Measurements from ENCODE around the gene NTS.
A peak's percentile ranks its signal among the peaks of the same experiment; 100 is the strongest.

The NTS gene

DNA sequence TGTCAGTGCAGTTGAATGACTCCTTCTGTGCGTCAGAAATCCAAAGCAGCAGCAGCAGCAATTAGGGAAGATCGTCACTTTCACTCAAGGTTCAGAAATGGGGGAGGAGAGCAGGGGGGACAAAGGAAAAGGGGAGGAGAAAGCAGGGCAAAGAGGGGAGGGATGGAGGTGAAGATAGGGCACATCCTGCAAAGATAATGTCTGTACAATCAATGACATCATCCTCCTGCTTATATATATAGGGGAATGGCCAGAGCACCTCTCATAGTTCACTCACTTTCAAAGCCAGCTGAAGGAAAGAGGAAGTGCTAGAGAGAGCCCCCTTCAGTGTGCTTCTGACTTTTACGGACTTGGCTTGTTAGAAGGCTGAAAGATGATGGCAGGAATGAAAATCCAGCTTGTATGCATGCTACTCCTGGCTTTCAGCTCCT is at the start of gene NTS:
TSS of gene NTS (plus strand) at position 265 of the 431 bp plus-strand sequence. CDS start at position 374, 109 bp downstream.
- peak; percentile 95 for DNase-seq

DNA sequence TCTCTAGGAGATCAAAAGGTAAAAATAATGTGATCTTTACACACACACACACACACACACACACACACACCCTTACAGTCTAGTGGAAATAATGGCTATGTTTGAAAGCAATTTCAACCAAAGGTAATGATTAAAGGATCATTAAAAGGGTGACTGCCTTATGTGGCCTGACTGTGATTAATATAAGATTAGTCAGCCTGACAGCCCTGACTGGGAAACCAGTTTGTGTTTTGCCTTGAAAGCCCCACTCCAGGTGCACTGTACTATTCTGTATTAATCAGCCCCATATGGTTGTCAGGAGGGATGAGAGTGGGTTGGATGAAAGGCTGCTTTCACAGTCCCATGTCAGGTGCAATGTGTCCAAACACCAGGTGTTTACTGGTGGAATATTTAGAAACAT is 48.3 kb upstream of the NTS start:
- peak; percentile 92 for DNase-seq

GRCh38 chr12:85828576-85828975 is 45.5 kb upstream of the NTS start:
- no peak for DNase-seq

GRCh38 chr12:85829391-85829790 is 44.7 kb upstream of the NTS start:
- no peak for DNase-seq

- no peak for DNase-seq
These were observed 42.6 kb upstream of the NTS start for GRCh38 chr12:85831327-85831990.

GRCh38 chr12:85833579-85833978 is 40.5 kb upstream of the NTS start:
- no peak for DNase-seq

DNA sequence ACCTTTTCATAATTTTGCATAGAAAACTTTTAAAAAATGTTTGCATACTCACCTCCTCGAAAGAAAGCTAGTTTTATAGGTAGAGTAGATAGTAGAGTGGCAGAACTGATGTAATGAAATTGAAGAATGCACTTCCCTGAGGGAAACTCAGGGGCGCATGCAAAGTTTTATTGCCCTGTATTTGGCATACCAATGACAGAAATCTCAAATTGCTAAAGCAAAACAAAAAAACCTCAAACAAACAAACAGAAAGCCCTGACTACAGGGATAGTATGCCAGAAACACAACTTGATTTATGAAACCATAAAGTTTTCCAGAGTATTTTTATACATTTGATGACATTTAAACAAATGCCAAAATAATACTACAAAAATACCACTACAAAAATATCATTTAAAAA is 39.7 kb upstream of the NTS start:
- DNase-seq = no peak

- no peak for DNase-seq
These were observed 38.5 kb upstream of the NTS start for GRCh38 chr12:85835426-85836196.

DNA sequence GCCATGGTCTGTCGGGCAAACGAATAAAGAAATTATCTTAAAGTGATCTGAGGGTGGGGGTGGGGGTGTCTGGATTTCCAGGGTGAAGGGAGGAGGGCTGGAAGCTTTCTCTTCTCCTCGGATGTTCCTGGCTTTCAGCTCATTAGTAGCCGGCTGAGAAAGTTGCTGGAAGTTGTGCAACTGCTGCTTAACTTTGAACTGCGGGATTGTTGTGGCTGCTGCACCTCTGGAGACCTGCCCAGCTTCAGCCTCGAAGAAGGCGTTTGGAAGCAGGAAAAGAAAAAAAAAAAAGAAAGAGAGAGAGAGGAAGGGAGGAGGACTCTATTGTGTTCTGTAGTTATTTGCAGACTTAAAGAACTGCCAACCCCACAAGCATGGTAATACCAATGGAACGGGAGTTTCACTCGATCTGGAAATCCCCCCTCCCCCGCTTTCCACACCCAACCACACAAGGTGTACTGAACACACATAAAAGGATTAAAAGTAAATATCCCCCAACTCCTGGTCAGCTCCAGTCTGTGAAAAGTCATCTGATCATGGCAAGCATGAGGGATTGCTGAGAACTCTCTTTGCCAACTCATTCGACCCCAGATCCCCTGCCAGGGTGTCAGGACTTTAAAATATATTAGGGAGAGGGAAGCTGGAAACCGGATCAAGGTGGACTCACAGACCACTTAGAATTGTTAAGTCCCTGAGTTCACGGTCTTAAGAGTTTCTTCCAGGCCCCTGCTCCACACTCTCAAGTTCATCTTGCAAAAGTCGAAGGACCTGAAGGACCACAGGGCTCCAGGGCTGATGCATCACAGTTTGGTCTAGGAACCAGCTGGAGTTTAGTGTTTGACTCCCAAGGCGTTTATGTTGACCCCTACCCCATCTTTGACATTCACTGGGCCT is 37.7 kb upstream of the NTS start, which contains the start of gene RASSF9:
TSS of gene RASSF9 (minus strand) at position 213 of the 894 bp plus-strand sequence. CDS start at position 5, 208 bp downstream.
- peak; percentile 64 for DNase-seq

GRCh38 chr12:85843606-85844310 is 30.3 kb upstream of the NTS start:
- peak; percentile 37 for DNase-seq

DNA sequence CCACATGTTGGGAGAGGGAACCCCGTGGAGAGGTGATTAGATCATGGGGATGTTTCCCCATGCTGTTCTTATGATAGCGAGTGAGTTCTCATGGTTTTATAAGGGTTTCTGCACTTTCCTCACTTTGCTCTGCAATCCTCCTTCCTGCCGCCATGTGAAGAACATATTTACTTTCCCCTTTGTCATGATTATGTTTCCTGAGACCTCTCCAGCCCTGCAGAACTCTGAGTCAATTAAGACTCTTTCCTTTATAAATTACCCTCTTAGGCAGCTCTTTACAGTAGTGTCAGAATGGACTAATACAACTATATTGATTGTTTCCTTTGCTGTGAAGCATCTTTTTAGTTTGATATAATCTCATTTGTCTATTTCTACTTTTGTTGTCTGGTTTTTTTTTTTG is 24.8 kb upstream of the NTS start:
- peak; percentile 34 for DNase-seq

DNA sequence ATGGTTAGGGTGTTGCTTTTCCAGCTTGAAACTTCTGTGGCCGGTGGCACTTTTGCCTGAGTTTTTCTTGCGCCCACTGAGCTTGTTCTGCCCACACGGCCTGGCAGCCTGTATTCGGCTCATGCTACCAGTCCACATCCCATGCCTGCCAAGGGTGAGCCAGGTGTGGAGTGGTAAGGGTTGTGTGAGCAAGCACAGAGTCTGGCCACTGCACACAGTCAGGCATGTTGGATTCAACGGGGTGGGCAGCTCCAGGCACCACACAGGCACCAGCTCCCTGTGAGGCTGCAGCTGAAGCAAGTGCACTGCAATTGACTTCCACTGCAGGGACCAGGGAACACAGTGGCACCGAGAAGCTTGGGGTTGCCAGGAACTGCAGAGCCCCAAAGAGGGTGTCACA is 18.8 kb upstream of the NTS start:
- DNase-seq = no peak

DNA sequence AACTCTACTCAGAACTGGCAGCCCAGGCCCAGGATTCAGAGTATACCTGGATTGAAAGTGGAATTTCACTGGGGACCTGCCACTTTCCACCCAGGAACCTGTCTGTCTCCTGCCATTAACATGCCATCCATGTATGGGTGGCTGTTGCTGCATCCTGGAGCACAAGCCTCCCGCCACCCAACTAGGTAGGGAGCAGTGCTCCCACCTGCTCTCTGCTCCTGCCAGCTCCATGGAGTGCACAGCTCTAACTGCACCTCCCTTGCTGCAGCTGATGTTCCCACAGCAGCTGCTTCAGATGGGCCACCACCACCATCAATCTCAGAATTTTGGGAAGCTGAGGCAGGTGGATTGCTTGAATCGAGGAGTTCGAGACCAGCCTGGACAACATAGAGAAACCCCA is 17.1 kb upstream of the NTS start:
- DNase-seq = no peak

GRCh38 chr12:85865890-85866289 is 8.2 kb upstream of the NTS start:
- peak; percentile 18 for DNase-seq

- peak; percentile 69 for DNase-seq
These were observed 6.9 kb upstream of the NTS start for GRCh38 chr12:85866986-85867776.

DNA sequence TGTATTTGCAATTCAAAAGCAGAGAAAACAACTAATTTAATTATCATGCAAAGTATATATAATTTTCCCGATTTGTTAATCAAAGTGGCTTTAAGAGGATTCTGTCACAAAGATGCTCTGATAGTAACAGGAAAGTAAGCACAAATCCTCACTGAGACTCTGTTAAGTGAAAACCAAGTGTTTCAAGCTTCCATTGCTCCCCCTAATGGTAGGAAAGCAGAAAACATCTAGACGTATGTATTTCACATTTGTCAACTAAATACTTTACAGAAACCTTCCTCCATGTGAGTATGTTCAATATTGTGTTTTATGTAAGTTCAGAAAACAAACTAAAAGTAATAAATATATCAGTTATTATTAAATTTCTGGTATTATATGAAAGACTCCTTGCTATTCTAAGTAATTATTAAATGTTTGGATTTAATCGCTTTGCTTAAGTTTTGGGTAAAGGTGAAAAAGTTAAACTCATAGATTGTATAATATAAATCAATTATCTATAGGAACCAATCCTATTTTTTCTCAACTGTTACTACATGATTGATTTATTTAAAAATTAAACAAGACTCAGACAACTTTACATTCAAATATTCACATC is 1.5 kb upstream of the NTS start:
- peak; percentile 81 for DNase-seq

DNA sequence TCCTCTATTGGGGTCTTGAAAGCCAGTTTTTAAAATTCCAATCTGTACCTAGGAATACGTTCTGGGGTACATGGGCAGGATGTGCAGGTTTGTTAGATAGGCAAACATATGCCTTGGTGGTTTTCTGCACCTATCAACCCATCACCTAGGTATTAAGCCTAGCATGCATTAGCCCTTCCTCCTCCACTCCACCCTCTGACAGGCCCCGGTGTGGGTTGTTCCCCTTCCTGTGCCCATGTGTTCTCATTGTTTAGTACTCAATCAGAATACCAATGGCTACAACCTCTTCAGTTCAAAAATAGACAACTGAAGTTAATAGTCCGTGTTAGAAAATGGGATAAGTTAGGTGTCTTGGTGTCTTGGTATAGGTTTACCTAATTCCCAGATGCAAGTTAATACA is 3.4 kb downstream of the NTS start:
- DNase-seq = peak; percentile 59

GRCh38 chr12:85883763-85884162 is 9.7 kb downstream of the NTS start:
- no peak for DNase-seq

GRCh38 chr12:85894653-85895052 is 20.6 kb downstream of the NTS start:
- no peak for DNase-seq

- peak; percentile 40 for DNase-seq
These were observed 46.3 kb downstream of the NTS start for GRCh38 chr12:85920324-85920947.
